GM08714 (cell line): ENCODE results near the gene LDAF1.
"Not testable (repeated sequence)": the region's sequence is repeated elsewhere in the genome, so short reads cannot be mapped to it uniquely, and the experiment has no call there.

Source experiments
- H3K4me3 ChIP-seq: fragments of 200-500 bp; sonication (Bioruptor generic); 2 replicates; pipeline ENCODE4 v1.5.1; 2014; ENCODE audit warnings: mild to moderate bottlenecking, low read length, inconsistent platforms
- ZNF274 ChIP-seq: IDR thresholded peaks from 2 replicates; pipeline ENCODE4 v1.6.1; 2012; ENCODE audit warnings: mild to moderate bottlenecking, low read depth, low read length

The LDAF1 gene

DNA sequence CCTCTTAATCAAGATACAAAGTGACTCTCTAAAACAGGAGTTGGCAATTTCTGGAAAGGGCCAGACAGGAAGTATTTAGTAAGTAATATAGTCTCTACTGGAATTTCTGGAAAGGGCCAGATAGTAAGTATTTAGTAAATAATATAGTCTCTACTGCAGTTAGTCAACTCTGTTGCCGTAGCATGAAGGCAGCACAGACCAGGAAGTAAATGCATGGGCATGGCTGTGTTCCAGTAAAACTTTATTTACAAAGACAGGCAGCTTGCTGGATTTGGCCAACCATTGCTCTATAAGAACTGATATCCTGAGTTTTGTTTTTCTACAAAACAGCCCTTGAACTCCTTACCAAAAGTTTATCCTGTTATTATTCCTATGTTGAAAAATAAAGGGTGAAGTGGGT is 16.9 kb downstream of the LDAF1 start:
- no peak for TF ChIP-seq ZNF274
- H3K4me3 ChIP-seq: no peak overlapping the region

DNA sequence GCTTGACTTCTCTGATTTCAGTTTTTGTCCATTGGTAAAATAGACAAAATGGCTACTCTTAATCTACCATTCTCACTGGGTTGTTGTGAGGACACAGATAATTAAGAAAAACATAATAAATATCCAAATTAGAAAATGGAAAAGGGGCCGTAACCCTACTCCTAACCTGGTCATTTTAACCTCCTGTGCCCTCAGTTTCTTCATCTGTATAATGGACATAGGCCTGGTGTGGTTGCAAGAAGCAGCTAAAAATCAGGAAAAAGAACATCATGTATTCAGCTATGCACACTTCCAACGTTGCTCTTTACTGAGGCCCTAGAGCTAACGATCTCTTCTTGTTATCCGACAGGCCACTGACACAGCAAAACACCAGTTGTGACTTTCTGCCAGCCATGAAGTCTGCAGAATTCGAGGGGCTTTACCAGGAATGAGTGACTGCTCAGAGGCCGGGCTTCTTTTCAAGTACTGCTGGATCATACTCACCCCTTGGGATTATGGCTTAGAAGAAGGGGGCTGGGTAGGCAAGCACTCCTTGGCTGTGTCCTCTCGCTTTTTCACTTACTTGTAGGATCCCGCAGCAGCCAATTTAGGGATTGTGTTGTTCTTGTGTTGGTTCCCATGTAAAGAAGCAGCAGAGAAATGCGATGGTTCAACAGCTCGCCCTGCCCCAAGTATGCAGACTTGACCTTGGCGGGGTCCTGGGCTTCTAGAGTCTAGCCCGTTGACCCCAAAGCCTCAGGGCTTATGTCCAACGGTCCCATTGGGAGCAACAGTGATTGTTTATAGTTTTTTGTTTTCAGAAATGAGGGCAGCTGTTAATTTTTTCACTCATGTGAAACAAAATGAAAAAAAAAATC is 20.9 kb downstream of the LDAF1 start:
- no peak for TF ChIP-seq ZNF274
- H3K4me3 ChIP-seq: no peak overlapping the region

DNA sequence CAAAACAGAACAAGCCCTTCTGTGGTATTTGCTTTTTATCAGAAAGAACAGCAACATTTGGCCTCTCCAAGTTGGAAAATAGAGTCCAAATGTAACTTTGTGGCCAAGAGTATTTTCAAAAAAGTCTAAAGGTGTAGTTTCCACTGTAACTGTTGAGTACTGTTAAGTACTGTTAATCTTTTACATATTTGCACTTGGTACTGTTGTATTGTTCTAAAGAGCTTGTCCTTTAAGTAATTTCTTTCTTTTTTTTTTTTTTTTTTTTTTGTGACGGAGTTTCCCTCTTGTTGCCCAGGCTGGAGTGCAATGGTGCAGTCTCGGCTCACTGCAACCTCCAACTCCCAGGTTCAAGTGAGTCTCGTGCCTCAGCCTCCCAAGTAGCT is 21.5 kb downstream of the LDAF1 start:
- no peak for TF ChIP-seq ZNF274
- H3K4me3 ChIP-seq: no peak overlapping the region

DNA sequence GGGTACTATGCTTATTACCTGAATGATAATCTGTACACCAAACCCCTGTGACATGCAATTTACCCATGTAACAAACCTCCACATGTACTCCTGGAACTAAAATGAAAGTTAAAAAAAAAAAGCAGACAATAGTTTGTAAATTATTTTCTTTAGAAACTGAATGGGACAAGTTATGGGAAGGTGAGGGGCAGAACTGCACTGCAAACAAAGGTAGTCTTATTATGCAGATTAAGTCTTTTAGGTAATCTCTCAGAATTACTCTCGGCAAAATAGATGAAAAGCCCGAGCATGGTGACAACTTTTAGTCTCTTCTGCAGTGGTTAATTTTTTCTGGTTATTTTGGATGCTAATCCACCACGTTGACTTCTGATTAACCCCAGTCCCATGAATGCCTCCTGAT is 25.5 kb downstream of the LDAF1 start:
- no peak for TF ChIP-seq ZNF274
- no peak overlapping the region for H3K4me3 ChIP-seq

DNA sequence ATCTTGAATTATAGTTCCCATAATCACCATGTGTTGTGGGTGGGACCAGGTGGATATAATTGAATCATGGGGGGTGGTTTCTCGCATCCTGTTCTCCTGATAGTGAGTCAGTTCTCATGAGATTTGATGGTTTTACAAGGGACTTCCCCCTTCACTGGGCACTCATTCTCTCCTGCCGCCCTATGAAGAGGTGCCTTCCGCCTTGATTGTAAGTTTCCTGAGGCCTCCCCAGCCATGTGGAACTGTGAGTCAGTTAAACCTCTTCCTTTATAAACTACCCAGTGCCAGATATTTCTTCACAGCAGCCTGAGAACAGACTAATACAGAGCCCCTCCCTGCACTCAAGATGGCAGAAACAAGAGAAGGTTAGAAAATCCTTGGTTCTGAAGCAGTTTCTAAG is 26.4 kb downstream of the LDAF1 start:
- no peak overlapping the region for H3K4me3 ChIP-seq
- no peak for TF ChIP-seq ZNF274

DNA sequence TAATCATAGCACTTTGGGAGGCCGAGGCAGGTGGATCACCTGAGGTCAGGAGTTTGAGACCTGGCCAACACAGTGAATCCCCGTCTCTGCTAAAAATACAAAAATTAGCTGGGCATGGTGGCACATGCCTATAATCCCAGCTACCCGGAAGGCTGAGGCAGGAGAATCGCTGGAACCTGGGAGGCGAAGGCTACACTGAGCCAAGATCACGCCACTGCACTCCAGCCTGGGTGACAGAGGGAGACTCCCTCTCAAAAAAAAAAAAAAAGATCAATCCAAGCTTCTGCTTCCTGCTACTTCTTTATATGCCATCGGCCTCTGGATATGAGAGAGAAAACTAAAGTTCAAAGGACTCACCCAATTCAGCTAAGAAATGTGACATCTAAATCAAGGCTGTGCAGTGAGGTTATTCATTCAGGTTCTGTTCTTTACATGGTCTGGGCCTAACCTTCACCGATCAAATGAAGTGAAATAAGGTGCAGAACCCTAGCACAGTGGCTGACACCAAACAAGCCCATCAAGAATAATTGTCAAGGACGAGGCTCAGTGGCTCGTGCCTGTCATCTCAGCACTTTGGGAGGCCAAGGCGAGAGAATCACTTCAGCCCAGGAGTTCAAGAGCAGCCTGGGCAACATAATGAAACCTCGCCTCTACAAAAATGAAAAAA is 27.3 kb downstream of the LDAF1 start:
- H3K4me3 ChIP-seq: no peak overlapping the region
- TF ChIP-seq ZNF274: no peak

DNA sequence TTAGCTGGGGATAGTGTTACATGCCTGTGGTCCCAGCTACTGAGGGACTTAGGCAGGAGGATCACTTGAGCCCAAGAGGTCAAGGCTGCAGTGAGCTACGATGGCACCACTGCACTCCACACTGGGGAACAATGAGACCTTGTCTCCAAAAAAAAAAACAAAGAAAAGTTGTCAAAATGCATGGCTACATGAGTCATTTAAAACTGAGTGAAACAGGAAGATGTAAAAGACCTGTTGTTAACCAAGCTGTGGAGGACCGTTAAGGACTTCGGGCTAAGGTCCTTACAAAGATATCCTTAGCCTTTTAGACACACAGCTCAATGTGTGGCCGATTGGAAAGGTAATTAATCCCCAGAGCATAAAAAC is 27.8 kb downstream of the LDAF1 start:
- TF ChIP-seq ZNF274: no peak
- no peak overlapping the region for H3K4me3 ChIP-seq

DNA sequence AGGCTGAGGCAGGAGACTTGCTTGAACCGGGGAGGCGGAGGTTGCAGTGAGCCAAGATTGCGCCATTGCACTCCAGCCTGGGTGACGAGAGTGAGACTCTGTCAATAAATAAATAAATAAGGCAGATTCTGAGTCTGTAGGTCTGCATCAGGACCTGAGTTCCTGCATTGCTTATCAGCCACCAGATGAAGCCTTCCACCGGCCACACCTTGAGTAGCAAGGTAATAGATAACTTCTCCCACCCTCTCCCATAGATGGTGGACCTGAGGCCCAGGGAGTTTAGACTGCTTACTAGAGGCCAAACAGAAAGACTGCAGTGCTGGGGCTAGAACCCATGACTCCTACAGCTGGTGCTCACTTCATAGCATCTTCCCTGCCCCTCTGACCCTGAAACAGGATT is 30.8 kb downstream of the LDAF1 start:
- no peak for TF ChIP-seq ZNF274
- no peak overlapping the region for H3K4me3 ChIP-seq

DNA sequence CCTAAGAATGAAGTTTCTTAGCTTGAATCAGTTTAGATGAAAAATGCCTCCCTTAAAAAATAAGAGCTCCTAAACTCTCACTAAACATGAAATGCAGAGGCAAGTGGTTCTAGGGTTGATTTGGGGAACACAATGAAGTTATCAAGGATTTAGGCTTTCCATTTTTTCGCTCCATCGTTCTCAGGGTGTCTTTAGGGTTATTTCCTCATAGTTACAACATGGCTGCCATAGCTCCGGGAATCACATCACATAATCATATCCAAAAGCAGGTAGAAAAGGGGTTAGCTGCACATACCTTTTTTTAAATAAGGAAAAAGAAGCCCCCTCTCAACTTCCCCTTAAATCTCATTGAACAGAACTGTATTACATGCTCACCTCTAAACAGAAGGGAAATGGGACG is 31.5 kb downstream of the LDAF1 start:
- TF ChIP-seq ZNF274: no peak

DNA sequence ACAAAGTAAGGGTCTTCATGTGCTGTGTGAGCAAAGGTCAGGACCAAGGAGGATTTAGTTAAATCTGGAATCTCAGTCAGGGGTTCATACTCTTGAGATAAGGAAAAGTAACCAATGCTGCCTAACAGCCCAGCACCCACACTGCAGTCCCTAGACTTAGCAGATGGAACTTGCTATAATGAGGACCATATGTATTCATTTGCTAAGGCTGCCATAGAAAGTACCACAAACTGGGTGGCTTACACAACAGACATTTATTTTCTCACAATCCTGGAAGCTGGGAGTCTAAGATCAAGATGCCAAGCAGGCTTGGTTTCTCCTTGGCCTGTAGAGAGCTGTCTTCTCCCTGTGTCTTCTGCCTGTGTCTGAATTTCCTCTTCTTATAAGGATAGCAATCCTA is 32.1 kb downstream of the LDAF1 start:
- H3K4me3 ChIP-seq: no peak overlapping the region
- no peak for TF ChIP-seq ZNF274

More for the DNA sequence above, 31.5 kb downstream of the LDAF1 start:
- no peak overlapping the region for H3K4me3 ChIP-seq

DNA sequence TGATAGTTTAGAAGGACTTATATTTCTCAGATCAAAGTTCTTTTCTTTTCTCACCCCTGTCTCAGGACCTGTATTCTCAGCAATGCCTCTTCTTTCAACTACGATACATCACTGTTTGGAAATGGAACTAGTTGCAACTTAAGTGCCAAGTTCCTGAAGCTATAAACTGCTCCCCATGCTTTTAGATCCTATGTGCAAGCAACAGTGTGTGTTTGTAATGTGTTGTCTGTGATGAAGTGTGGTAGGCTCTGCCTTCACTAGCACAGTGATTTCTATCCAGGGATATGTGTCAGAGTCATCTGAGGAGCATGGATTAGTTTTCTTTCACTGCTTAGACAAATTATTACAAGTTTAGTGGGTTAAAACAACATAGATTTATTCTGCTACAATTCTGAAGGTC is 34.5 kb downstream of the LDAF1 start:
- no peak for TF ChIP-seq ZNF274
- no peak overlapping the region for H3K4me3 ChIP-seq

DNA sequence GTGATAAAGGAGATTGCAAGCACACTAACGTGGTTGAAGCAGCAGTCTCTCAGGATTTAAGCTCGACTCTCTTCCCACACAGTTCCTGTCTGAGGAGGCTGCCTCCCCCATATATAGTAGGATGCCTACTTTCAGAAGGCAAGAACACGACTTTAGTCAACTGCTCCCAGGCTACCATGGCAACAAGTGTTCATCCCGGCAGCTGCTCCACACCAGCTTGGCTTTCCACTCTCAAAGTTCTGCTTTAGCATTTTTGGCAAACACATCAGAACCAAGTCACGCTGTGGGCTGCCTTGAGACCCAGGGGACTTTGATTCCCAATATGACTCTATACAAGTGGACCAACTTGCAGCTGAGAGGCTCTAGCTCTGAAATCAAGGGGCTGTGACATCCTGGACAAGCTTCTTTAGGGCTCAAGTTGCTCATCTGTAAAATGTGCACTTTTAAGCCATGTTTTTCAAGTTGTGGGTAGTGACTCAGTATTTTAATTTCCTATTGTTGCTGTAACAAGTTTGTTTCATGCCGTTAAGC is 36.4 kb downstream of the LDAF1 start:
- no peak for TF ChIP-seq ZNF274

DNA sequence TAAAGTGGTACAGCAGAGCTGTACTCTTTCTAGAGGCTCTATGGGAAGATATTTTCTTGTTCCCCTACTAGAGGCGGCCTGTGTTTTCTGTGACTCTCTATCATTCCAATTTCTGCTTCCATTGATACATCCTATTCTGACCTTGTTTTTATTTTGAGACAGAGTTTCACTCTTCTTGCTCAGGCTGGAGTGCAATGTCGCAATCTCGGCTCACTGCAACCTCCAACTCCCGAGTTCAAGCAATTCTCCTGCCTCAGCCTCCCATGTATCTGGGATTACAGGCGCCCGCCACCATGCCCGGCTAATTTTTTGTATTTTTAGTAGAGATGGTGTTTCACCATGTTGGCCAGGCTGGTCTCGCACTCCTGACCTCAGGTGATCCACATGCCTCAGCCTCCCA is 36.9 kb downstream of the LDAF1 start:
- not testable (repeated sequence) for H3K4me3 ChIP-seq

More for the DNA sequence above, 36.4 kb downstream of the LDAF1 start:
- no peak overlapping the region for H3K4me3 ChIP-seq

DNA sequence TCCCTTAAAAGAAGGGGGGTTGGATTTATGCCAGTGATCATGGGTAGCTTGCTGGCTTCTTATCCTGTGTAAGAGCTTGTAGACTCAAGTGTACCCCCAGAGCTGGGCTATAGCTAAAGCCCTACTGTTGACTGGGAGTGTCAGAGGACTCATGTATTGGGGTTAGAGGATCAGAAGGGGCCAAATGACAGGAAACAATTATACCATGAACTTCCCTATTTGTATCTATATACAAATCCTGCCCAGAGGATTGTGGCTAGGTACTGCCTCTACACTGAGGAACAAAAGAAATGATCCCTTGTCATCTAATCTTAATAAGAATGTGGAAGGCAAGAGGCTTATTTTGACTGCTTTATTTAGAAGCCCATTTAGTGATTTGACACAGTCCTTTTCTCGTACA is 38.6 kb downstream of the LDAF1 start:
- no peak for TF ChIP-seq ZNF274
- no peak overlapping the region for H3K4me3 ChIP-seq

DNA sequence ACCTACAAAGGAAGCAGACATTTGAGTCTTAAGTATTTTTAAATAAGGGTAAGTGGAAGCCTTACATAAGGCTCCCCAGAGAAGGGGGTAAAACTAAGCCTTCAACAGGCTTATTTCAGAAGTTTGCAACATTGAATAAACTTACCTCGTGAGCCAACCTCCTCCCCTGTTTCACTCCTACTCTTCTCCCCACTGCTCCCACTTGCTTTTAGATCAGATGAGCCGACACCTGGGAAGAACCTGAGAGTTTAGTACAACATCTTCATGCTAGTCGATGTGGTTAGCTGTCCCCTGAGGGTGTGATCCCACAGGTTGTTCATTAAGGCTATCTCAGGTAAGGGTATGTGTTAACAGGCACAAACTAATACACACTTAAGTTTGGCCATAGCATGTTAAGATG is 39.1 kb downstream of the LDAF1 start:
- H3K4me3 ChIP-seq: no peak overlapping the region
- TF ChIP-seq ZNF274: no peak
